Left ventricle myocardium inferior (tissue), 1 donor: ENCODE data around the gene ATF7IP2. TPM values are rescaled to one million over a fixed set of nuclear protein-coding genes. Genes with fewer than 3 reads are reported as not detected.

Source experiments
- DNase-seq: peaks from one replicate; pipeline ENCODE4 v3.0.0-alpha.2; 2020
- H3K27ac ChIP-seq: fragments of 200-600 bp; replicated peaks from 2 replicates; pipeline ENCODE4 v1.8.0; 2021
- H3K27me3 ChIP-seq: fragments of 200-600 bp; 2 replicates; pipeline ENCODE4 v1.8.0; 2021; ENCODE audit warnings: low read depth
- H3K36me3 ChIP-seq: fragments of 200-600 bp; 2 replicates; pipeline ENCODE4 v1.8.0; 2021
- H3K4me1 ChIP-seq: fragments of 200-600 bp; 2 replicates; pipeline ENCODE4 v1.8.0; 2021
- H3K4me3 ChIP-seq: fragments of 200-600 bp; 2 replicates; pipeline ENCODE4 v1.8.0; 2021; ENCODE audit warnings: mild to moderate bottlenecking, moderate library complexity
- H3K9me3 ChIP-seq: fragments of 200-600 bp; replicated peaks from 2 replicates; pipeline ENCODE4 v1.8.0; 2021
- CTCF ChIP-seq: fragments of 200-600 bp; IDR thresholded peaks from 2 replicates; pipeline ENCODE4 v1.8.0; 2021; ENCODE audit warnings: antibody characterized with exemption, mild to moderate bottlenecking, borderline replicate concordance
- intact Hi-C: fragments of 100-400 bp; cut with micrococcal nuclease; formaldehyde crosslinking; loops from one replicate; pipeline ENCODE4 v1.11.0; 2022
- total RNA-seq: library from RNA; stranded (reverse); fragmentation: NEBNext Ultra II Directional; extraction: Animal tissue kit (Norgen Biotek cat#: 25700); gene quantifications from one replicate; pipeline ENCODE4 v1.2.1, GENCODE V29; 2021
- donor health status: DM: no; HTN: yes; CAD: no; lungs with severe emphysema.

ATF7IP2 gene
- total RNA-seq, 1 donor from 2014 or later, result 53.6 TPM

- Histone ChIP-seq H3K9me3 (peaks cover 2% of the 10 kb centered on the region), H3K4me1 (peaks cover 4% of the 10 kb centered on the region), H3K4me3 (no peak overlapping the region), H3K27me3 (no peaks in the 10 kb centered on the region), H3K36me3 (peaks cover 46% of the 10 kb centered on the region), H3K27ac (no peak overlapping the region)
- peak; percentile 79 for TF ChIP-seq CTCF
- DNase-seq, result no peak
- intact Hi-C loops, result no loop called here
Measured at GRCh38 chr16:10521681-10522274, 135.9 kb downstream of the ATF7IP2 start.

- TF ChIP-seq CTCF, result no peak
- Histone ChIP-seq H3K4me3 (no peak overlapping the region), H3K4me1 (peaks cover 2% of the 10 kb centered on the region), H3K27ac (no peak overlapping the region), H3K27me3 (no peaks in the 10 kb centered on the region), H3K36me3 (peaks cover 58% of the 10 kb centered on the region), H3K9me3 (no peaks in the 10 kb centered on the region)
- intact Hi-C loops, result no loop called here
- DNase-seq, result no peak
Measured at GRCh38 chr16:10522966-10523365, 137.1 kb downstream of the ATF7IP2 start.

GRCh38 chr16:10525214-10525825 lies 139.5 kb downstream of the ATF7IP2 start:
- intact Hi-C loops, result no loop called here
- Histone ChIP-seq H3K4me1 (peaks cover 7% of the 10 kb centered on the region), H3K27ac (no peak overlapping the region), H3K9me3 (no peaks in the 10 kb centered on the region), H3K36me3 (peaks cover 76% of the 10 kb centered on the region), H3K4me3 (no peak overlapping the region), H3K27me3 (no peaks in the 10 kb centered on the region)
- DNase-seq, result no peak
- TF ChIP-seq CTCF, result no peak

- no peak overlapping the region for H3K4me3 ChIP-seq
- peaks cover 22% of the 10 kb centered on the region for H3K4me1 ChIP-seq
- H3K9me3 ChIP-seq, result no peaks in the 10 kb centered on the region
- DNase-seq, result no peak
- intact Hi-C loops, result no loop called here
- no peak for TF ChIP-seq CTCF
- no peak overlapping the region for H3K27ac ChIP-seq
- no peaks in the 10 kb centered on the region for H3K27me3 ChIP-seq
- peaks cover 86% of the 10 kb centered on the region for H3K36me3 ChIP-seq
Measured at GRCh38 chr16:10526962-10527361, 141.1 kb downstream of the ATF7IP2 start.

- H3K36me3 ChIP-seq, result peaks cover 94% of the 10 kb centered on the region
- DNase-seq, result no peak
- intact Hi-C loops, result no loop called here
- H3K27me3 ChIP-seq, result no peaks in the 10 kb centered on the region
- TF ChIP-seq CTCF, result no peak
- H3K4me1 ChIP-seq, result peaks cover 23% of the 10 kb centered on the region
- no peaks in the 10 kb centered on the region for H3K9me3 ChIP-seq
- no peak overlapping the region for H3K4me3 ChIP-seq
- H3K27ac ChIP-seq, result no peak overlapping the region
Measured at GRCh38 chr16:10528635-10529034, 142.8 kb downstream of the ATF7IP2 start.
